ENCODE data around the gene CSNK1G1.
"Not testable (repeated sequence)": the region's sequence is repeated elsewhere in the genome, so short reads cannot be mapped to it uniquely, and the experiment has no call there.

CSNK1G1 gene

DNA sequence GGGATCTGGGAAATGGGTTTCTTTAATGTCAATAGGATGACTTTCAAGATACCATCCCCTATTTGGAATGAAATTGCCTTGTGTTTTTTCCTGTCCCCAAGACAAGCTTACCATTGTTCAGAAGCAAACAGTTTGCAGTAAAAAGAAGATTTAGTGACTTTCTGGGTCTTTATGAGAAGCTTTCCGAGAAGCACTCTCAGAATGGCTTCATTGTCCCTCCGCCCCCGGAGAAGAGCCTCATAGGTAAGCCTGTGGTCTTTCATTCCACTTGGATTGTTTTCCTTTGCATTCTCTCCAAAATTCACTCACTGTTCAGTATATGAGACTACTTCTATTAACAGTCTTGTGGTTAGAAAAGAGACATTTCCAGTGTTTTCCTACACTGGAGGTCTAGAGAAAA is 230.0 kb downstream of the CSNK1G1 start:
- H3K4me3 ChIP-seq (ENCODE audit: low read depth, low read length): no peak overlapping the region
- no peak for DNase-seq
- TF ChIP-seq, protein P1, sequence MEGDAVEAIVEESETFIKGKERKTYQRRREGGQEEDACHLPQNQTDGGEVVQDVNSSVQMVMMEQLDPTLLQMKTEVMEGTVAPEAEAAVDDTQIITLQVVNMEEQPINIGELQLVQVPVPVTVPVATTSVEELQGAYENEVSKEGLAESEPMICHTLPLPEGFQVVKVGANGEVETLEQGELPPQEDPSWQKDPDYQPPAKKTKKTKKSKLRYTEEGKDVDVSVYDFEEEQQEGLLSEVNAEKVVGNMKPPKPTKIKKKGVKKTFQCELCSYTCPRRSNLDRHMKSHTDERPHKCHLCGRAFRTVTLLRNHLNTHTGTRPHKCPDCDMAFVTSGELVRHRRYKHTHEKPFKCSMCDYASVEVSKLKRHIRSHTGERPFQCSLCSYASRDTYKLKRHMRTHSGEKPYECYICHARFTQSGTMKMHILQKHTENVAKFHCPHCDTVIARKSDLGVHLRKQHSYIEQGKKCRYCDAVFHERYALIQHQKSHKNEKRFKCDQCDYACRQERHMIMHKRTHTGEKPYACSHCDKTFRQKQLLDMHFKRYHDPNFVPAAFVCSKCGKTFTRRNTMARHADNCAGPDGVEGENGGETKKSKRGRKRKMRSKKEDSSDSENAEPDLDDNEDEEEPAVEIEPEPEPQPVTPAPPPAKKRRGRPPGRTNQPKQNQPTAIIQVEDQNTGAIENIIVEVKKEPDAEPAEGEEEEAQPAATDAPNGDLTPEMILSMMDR (IDR thresholded peaks at IDR 0.05; ENCODE audit: low read depth, low read length): no peak
- peaks cover 75% of the 10 kb centered on the region for H3K36me3 ChIP-seq
- no peaks in the 10 kb centered on the region; the same call in 1 of the 2 replicates for H3K9me3 ChIP-seq
- H3K4me1 ChIP-seq: no peaks in the 10 kb centered on the region
- H3K27me3 ChIP-seq: no peaks in the 10 kb centered on the region

DNA sequence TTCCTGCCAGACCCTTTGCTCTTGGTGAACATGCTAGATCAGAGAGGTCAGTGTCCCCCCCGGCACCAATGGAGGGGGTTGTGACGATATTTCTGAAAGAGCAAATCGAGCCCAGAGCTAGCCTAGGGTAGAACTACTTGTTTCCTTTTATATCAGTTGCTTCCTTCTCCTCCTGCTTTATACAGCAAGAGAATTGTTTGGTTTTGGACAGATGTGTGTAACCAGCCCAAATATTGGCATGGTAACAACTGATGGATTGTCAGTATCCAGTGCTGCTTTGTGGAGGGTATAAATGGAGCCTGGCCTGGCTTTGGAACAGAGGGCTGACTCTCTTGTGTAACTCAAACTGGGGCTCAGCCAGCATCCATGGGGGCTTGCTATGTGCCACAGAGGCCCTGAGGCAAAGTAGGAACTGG is 233.0 kb downstream of the CSNK1G1 start:
- TF ChIP-seq, protein P1 (IDR thresholded peaks at IDR 0.05; ENCODE audit: low read depth, low read length): no peak
- no peak for DNase-seq
- no peaks in the 10 kb centered on the region for H3K27me3 ChIP-seq

DNA sequence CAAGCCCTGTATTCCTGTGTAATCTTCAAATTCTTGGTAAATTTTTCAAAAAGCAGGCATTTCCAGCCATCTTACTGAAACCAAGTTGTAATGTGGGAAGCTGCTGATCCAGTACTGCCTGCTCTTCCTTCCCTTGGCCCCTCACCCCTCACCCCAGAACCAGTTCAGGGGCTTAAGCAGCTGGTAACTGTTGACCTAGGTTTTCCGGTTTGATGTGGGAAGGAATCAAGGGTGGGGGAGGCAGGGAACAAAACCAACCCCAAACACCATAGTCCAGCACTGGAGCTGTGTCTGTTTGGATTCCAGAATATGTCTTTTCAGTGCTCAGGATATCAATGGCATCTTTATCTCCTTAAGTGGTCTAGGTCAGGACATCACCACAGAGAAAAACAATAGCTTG is 233.5 kb downstream of the CSNK1G1 start:
- no peak overlapping the region for H3K4me3 ChIP-seq (ENCODE audit: low read depth, low read length)
- H3K9me3 ChIP-seq: no peaks in the 10 kb centered on the region; the same call in 1 of the 2 replicates
- H3K4me1 ChIP-seq: no peaks in the 10 kb centered on the region
- no peaks in the 10 kb centered on the region for H3K27me3 ChIP-seq
- TF ChIP-seq, protein P1 (IDR thresholded peaks at IDR 0.05; ENCODE audit: low read depth, low read length): no peak
- no peak for DNase-seq
- peaks cover 76% of the 10 kb centered on the region for H3K36me3 ChIP-seq

More for the DNA sequence above, 233.0 kb downstream of the CSNK1G1 start:
- Histone ChIP-seq H3K4me1 (no peaks in the 10 kb centered on the region), H3K36me3 (peaks cover 78% of the 10 kb centered on the region), H3K4me3 (ENCODE audit: low read depth, low read length) (no peak overlapping the region), H3K9me3 (no peaks in the 10 kb centered on the region; the same call in 1 of the 2 replicates)

DNA sequence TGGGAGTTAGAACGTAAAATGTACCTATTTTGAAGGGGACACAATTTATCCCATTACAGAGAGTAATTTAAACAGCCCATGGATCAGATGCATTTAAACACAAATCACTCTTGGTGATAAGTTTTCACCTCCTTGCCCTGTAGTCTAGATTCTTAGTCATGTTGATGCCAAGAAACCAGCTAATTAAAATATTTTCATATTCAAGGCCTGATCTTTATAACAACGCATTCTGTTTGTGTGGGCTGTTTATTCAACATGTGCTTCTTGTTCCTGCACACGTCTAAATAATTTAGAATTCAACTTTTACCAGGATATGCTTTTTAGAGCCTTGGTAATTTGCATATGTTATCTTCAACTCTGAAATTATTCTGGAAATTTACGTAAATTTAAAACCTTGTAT is 234.4 kb downstream of the CSNK1G1 start:
- H3K27me3 ChIP-seq: no peaks in the 10 kb centered on the region
- H3K9me3 ChIP-seq: no peaks in the 10 kb centered on the region; the same call in 1 of the 2 replicates
- H3K4me3 ChIP-seq (ENCODE audit: low read depth, low read length): no peak overlapping the region
- H3K36me3 ChIP-seq: peaks cover 77% of the 10 kb centered on the region
- TF ChIP-seq, protein P1 (IDR thresholded peaks at IDR 0.05; ENCODE audit: low read depth, low read length): no peak
- DNase-seq: no peak
- H3K4me1 ChIP-seq: no peaks in the 10 kb centered on the region

DNA sequence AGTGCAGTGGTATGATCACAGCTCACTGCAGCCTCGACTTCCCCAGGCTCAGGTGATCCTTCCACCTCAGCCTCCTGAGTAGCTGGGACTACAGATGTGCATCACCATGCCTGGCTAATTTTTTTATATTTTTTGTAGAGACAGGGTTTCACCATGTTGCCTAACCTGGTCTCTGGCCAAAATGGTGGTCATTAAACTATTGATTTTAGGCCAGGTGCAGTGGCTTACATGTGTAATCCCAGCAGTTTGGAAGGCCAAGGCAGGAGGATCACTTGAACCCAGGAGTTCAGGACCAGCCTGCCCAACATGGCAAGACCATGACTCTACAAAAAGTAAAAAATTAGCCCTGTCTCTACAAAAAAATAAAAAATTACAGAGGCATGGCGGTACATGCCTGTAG is 235.7 kb downstream of the CSNK1G1 start:
- not testable (repeated sequence) for DNase-seq; H3K4me3 ChIP-seq (ENCODE audit: low read depth, low read length); H3K4me1 ChIP-seq; H3K9me3 ChIP-seq; H3K27me3 ChIP-seq
- peaks cover 79% of the 10 kb centered on the region for H3K36me3 ChIP-seq

DNA sequence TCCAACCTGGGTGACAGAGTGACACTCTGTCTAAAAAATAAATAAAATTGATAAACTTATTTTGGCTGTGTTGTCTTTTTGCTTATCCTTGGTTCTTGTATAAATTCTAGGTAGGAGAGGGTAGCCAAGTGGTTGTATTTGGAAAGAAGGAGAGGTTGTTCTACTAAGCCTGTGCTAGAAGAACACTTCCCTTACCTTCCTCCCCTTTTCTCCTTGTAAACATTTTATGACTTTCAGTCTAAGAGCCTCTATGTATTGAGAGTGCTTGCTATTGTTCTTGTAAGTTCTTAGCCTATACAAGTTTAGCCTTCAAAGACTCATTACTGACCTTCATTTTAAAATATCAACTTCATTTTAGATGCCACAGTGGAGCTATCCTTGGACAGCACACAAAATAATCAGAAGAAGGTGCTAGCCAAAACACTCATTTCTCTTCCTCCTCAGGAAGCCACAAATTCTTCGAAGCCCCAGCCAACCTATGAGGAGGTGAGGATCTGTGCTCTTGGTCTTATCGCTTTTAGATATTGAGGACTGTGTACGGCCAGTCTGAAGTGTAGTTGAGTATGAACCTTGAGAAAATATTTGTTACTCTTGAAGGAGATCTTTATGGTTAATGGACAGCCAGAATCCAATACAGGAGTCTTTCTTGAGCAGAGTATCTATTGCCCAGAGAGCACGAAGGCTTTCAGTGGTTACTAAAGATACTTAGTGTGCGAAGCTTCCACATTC is 238.1 kb downstream of the CSNK1G1 start:
- H3K27me3 ChIP-seq: no peaks in the 10 kb centered on the region
- peaks cover 89% of the 10 kb centered on the region for H3K36me3 ChIP-seq
- H3K4me3 ChIP-seq (ENCODE audit: low read depth, low read length): no peak overlapping the region
- TF ChIP-seq, protein P1 (IDR thresholded peaks at IDR 0.05; ENCODE audit: low read depth, low read length): no peak
- H3K9me3 ChIP-seq: no peaks in the 10 kb centered on the region
- H3K4me1 ChIP-seq: no peaks in the 10 kb centered on the region
- DNase-seq: no peak

All from BE2C (cell line).